Stromal cell of bone marrow (primary cell): Measurements from ENCODE around the gene XPC.

Experiments used
- DNase-seq: peaks from one replicate; pipeline ENCODE4 v3.0.0-alpha.2; 2012; ENCODE audit warnings: low read depth

XPC gene

DNA sequence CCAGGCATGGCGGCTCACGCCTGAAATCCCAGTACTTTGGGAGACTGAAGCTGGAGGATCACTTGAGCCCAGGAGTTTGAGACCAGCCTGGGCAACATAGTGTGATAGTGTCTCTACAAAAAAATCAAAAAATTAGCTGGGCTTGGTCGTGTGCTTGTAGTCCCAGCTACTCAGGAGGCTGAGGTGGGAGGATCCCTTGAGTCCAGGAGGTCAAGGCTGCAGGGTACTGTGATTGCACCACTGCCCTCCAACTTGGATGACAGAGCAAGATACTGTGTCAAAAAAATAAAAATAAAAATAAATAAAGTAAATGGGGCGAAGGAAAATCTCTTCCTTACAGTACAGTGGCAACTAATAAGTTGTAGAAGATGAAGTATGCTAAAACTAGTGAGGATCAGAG is 29.8 kb upstream of the XPC start:
- no peak for DNase-seq

GRCh38 chr3:14206548-14207177 is 28.3 kb upstream of the XPC start:
- DNase-seq, result no peak

DNA sequence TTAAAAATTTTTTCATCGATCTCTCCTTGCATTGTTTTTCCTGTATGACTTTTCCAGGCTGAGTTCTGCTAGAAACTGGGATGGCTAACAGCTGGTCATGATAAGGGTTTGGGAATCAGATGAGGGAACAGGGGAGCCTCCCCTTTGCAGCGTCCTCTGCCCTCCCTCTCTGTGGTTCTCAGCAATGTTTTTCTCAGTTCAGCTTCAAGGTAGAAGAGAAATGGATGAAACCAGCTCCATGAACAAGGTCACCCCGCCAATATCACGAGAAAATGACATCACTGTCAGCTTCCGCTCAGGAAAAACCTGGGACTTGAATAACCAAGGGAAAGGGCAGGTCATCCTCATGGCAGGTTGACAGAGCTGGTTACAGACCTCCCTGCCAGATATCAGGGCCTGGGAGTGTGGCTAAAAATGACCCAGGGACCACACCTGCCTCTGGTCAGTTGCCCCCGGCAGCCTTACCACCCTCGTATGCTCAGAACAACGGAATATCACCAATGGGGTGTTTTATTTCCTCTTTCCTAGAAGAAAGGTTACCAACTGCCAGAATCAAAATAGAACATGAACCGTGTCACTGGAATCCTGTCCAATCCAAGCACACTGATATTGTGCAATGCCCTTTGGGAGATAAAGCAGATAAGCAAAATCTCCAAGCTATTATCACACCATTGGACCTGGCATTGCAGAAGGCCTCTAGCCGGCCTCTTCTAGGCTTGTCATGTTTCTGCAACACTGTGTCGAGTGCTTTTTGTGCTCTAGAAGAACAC is 26.3 kb upstream of the XPC start:
- DNase-seq, result peak; percentile 35

DNA sequence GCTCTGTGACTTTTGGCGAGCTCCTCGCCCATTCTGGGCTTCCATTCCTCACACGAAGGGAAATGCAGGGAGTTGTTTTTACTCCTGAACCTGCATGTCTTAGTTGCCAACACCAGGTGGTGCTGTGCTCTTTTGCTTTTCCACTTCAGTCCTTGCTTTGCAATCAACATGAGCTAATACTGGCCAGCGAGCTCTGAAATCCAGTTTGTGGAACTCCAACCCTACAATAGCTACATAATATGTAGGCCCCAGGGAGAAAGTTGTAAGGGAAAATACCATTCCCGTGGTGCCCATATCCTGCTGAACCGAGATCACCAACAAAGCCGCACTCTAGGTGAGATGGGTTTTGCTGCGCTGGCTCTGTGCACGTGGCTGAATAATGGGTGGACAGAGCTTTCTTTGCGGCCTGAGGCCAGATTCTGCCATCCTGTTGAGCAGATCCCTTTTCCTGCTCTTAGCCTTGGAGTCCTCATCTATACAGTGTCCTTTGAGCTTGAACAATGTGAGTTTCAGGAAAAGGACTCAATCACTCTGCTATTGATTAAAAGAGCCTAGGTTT is 25.2 kb upstream of the XPC start:
- peak; percentile 71 for DNase-seq

DNA sequence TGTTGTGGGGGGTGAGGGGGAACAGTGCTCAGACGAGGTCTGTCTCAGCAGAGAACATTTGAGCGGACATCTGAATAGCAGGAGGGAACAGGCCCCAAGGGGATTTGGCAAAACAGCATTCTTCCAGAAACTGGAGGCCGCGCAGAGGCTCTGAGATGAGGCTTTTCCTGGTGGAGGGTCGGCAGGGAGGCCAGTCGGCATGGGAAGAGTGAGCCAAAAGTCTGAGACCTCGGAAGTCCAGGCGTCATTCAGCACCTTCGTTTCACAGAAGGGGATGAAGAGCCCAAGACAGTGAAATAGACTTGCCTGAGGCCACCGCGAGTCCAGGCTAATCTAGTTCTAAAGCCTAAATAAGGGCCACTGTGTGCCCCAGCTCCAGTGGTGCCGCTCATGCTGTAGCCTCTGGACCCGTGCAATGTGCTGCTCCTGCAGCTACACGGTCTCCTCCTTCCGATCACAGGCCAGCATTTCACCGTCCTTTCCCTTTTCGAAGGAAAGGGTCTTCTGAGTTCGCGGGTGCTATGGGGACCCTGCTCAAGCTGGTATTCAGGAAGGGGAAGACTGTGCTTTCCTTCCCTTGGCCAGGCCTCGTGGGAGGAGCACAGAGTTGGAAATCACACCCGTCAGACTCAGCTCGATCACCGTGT is 24.6 kb upstream of the XPC start:
- DNase-seq, result no peak

DNA sequence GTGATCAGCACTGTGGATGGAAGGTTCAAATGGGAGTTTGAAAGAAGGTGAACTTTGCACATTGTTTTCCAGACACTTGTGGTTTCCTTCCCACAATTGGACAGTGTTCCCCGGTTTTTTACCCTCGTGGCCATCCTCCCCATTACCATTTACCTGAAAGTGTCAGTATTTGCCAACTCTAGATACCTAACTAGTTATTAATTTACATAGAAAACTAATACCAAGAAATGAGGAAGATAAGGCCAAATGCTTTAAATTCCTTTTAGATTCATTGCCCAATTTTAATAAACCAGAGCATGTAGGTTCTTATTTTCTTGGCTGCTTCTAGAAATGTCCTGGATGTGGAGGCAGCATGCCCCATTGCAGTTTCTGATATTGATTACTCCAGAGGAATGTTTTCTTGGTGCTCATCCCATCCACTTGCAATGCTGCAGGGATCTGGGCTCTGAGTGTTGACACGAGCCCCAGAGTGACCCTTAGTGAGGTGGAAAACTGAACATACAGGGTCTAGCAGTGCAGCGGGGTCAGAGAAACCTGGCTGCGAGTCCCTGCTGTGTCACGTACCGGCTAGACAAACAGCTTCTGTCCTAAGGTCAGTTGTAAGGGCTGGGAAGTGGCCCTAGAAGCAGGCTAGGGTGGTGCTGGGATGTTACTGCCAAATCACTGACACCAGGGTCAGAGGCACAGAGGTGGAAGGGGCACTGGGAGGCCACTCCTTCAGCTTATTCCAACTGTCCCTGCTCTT is 23.7 kb upstream of the XPC start:
- no peak for DNase-seq

- peak; percentile 22 for DNase-seq
Observed at GRCh38 chr3:14200841-14201240, 22.4 kb upstream of the XPC start.

GRCh38 chr3:14200276-14200675 is 21.9 kb upstream of the XPC start:
- no peak for DNase-seq

DNA sequence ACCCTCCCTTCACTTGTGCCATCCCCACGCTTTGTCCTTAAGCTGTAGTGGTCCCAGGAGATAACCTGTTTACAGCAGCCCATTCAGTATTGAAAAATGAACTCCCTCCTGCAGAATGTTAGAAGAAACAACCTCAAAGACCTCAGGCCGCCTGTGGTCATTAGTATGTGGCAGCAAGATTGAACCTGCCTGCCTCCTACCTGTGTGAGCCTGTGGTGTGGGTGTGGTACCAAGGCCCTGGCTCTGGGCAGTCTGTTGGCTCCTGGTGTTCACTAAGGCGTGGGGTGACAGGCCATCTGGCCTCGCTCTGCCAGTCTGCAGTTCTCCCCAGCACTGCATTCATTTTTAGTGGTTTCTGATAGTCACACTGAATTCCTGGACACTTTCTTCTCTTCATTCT is 21.2 kb upstream of the XPC start:
- no peak for DNase-seq

DNA sequence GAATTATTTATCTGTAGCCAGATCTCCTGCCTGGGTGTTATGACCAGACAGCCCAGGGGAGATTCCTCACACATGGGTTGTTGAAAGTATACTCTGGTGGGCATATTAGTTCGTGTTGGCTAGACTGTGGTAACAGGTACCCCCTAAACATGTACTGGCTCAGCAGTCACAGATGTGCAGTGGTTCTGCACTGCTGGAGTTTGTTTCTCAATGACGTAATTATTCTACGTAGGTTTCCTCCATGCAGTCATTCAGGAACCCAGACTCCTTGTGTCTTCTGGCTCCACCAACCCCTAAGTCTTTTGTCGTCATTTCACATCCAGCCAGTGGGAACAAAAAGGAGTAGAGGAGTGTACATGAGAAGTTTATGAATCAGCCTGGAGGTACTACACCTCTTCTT is 16.5 kb upstream of the XPC start:
- DNase-seq, result no peak

DNA sequence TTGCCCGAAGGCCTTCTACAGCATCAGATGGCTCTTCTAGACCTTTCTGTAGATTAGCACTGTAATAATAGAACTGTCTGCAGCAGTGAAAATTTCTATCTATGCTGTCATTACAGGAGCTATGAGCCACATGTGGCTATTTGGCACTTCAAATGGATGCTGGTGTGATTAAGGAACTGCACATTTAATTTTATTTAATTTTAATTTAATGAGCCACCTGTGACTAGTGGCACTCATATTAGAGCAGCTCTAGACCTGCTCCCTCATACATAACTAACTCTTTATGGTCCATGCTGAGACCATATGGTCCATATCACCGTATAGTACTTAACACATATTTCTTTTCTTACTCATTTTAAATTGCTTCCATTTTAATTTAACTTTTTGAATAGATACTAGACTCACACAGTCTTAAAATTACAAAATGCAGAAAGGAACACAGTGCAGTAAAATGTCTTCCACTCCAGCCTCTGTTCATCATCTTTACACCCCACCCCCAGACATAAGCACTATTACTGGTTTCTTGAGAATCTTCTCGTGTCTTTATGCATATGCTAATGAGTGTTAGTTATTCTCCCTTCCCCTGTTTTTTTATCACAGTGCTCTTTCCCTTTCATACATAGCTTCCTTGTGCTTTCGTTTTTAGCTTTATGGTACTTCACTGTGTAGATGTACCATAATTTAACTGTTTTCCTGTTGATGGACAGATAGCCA is 9.8 kb upstream of the XPC start:
- no peak for DNase-seq

GRCh38 chr3:14186854-14187458 is 8.6 kb upstream of the XPC start:
- DNase-seq, result no peak

GRCh38 chr3:14183015-14183577 is 4.7 kb upstream of the XPC start:
- DNase-seq, result no peak

- no peak for DNase-seq
Observed at GRCh38 chr3:14181253-14181652, 2.9 kb upstream of the XPC start.

DNA sequence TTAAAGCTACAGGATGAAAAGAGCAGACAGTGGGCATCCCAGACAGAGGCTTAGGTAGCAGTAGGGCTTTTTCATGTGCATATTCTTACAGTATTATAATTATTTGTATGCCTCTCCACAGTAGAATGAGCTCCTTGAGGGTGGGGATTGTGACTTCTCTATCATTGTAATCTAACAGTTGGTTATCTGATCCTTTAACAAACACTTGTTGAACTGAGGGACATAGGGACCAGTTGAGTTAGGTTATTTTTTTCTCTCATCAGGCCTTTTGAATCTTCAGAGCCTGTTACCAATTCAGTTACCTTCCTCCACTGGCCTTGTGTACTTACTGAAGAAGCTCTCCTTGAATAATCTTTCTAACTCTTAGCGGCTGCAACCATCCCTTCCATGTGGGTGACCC is 1.4 kb upstream of the XPC start:
- DNase-seq, result no peak

GRCh38 chr3:14179114-14179465 is 689 bp upstream of the XPC start:
- DNase-seq, result no peak

GRCh38 chr3:14177580-14178246 is 688 bp downstream of the XPC start:
- peak; percentile 12 for DNase-seq

DNA sequence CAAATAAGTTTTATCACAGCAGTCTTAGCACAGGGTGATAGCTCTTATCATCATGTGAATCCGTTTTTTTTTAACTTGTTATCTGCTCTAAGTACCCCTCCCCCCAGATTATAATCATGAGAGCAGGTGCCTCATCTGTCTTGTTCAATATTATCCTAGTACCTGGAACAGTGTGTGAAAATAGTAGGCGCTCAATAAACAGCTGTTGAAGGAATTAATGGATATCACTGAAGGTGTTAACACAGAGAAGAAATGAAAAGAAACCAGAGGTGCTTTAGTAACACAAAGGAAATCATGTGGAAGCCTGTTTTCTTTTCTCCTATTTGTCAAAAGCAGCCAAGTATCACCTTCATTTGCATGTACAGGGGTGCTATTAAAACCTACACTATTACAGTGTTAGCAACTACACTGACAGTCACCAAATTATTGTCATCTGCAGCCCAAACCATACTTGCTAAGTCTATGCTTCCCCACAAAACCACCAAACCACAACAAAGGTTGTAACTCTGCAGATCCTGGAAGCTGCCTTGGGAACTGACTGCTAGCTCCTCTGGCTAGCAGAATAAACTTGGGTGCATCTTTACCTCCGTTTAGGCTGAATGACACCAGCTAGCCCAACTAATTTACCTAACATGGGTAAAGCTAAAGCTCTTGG is 2.9 kb downstream of the XPC start:
- DNase-seq, result no peak

DNA sequence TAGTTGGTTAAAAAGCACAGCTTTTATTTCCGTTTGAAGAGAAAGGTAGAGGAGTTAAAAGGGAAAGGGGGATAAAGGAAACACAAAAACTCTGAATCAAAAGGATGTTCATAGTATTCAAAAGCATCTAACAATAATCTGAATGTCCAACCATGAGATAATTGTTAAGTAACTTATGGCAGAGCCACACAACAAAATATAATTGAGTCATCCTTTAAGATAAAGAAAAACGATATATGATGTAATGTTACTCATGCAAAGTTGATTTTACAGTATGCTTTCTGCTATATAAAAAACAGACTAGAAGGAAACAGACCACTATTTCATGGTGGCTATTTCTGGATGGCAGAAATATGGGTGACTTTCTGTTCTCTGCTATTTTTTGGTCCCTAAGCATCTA is 3.9 kb downstream of the XPC start:
- DNase-seq, result no peak

- no peak for DNase-seq
Observed at GRCh38 chr3:14172496-14172895, 5.9 kb downstream of the XPC start.
